NCI-H2081 treated with DMSO at 0.1 percent for 48 hours (cell line): ENCODE measurements around the gene OR7D4.
"Not testable (repeated sequence)": the region's sequence is repeated elsewhere in the genome, so short reads cannot be mapped to it uniquely, and the experiment has no call there.

Source experiments
- DNase-seq: peaks from one replicate; lab custom pipeline; 2025; lab: John Stamatoyannopoulos, UW

Gene OR7D4

DNA sequence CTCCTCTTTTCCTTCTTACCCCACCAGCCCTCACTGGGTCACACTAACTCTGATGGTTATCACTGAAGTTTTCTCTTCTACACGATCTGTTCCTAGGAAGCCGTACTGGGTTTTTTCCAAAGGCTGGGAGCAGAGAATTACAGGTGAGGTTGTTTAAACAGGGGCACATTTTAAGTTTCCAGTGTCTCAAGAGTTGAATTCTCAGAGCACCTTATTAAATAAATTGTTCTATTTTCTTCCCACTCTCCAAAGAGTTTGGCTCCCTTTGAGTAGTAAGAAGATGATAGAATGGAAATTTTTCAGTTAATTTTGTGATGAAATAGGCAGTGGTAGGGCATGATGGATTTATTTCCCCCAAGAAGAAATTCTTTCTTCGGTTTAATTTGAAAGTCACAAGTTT lies at the start of gene OR7D4:
Gene OR7D4 (minus strand): TSS at position 101 of the 400 bp plus-strand sequence. CDS start 4,752 bp downstream, outside the sequence.
- DNase-seq, result no peak

DNA sequence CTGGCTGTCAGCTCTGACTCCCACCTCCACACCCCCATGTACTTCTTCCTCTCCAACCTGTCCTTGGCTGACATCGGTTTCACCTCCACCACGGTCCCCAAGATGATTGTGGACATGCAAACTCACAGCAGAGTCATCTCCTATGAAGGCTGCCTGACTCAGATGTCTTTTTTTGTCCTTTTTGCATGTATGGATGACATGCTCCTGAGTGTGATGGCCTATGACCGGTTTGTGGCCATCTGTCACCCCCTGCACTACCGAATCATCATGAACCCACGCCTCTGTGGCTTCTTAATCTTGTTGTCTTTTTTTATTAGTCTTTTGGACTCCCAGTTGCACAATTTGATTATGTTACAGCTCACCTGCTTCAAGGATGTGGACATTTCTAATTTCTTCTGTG lies 31.8 kb upstream of the OR7D4 start:
- no peak for DNase-seq

DNA sequence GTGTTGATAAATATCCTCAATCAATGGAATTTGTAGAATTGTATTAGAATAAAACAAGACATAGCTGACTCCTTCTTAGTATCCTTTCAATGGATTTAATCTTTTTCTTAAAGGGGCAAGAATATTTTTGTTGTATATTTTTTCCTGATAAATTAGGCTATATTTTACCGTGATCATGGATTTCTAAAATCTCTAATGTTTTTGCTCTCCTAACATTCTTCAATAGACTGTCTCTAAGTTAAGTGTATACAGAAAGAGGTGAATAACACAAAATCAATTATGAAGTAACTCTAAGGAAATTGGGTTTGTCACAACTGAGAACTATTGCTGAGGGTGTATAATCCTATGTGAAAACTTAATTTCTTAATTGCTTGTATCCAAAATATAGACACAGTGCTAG lies 31.2 kb upstream of the OR7D4 start, which contains the start of gene OR7E24:
Gene OR7E24 (plus strand): TSS at position 301 of the 400 bp plus-strand sequence. CDS start 114 bp downstream, outside the sequence.
- no peak for DNase-seq

DNA sequence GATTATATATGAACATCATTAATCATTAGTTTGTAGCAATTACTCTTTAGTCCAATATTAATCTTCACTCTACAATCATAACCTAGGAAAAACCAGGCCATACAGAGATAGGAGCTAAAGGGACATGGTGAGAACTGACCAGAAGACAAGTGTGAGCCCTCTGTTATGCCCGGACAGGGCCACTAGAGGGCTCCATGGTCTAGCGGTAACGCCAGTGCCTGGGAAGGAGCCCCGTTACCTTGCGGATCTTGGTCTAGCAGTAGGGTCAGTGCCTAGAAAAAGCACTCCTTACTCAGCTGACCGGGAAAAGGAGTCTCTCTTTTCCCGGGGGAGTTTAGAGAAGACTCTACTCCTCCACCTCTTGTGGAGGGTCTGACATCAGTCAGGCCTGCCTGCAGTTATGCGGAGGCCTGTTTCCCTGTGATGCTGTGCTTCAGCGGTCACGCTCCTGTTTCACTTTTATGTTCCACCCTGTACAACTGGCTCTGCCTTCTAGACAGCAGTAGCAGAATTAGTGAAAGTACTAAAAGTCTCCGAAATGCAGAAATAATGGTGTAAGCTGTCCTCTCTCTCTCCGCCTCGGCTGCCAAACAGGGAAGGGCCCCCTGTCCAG lies 13.8 kb downstream of the OR7D4 start:
- DNase-seq, result no peak

DNA sequence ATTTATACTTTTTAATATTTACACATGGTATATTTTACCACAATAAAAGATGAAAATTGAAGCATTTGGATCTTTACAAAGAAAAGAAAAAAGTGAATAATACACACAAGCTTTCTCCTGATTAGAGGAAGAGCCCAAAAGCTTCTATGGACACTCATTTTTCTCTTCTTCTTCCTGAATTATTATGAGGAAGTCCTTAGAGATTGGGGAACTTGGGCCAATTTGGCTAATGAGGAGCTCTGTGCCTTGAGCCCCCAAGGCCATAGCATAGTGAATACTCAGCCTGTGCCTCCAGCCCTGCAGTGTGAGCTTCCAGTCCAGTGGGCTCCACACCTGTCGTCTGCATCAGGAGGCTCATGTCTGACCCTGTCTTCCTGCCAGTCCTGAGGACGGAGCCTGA lies 21.3 kb downstream of the OR7D4 start:
- not testable (repeated sequence) for DNase-seq

DNA sequence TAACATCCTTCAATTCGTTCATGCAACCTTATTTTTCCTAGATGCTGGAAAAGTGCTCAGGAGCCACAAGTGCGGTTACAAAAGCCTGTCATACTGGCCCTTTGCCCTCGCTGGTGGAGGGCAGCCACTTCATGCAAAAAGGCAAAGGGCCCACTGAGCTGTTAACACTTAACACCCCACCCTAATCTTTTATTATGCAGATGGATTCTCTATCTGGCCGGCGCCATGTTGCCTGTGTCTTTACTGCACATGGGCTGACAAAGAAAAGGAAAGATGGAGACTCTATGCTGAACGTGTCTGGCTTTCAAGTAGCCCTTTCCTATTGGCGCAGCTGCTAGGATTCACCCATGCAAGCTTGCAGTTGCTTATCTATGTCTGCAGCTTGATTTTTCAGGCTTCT lies 29.9 kb downstream of the OR7D4 start:
- DNase-seq, result no peak

DNA sequence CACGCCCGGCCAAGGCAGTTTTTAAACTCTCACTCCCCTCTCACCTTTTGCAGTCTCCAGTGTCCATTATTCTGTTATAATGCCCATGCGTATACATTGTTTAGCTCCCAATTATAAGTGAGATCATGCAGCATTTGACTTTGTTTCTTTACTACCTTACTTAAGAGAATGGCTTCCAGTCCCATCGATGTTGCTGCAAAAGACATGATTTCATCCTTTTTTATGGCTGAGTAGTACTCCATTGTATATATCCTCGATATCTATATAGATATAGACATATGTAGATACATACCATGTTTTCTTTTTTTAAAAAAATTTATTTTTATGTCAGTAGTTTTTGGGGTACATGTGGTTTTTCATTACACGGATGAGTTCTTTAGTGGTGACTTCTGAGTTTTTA lies 32.2 kb downstream of the OR7D4 start:
- no peak for DNase-seq

DNA sequence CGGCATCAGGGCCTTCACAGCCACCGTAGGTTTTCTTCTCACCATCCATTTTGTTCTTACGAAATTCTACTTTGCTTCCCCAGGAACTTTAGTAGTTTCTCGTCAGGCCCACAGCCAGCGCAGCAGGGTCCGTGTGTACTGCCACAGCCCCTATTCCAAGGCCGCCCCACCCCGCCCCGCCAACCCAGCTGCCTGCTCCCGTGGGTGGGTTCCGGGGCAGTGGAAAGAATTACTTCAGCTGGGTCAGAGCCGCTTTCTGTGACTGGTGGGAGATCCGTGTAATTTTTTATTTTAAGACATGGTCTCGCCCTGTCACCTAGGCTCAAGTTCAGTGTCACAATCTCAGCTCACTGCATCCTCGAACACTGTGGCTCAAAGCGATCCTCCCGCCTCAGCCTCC lies 36.4 kb downstream of the OR7D4 start:
- DNase-seq, result no peak

DNA sequence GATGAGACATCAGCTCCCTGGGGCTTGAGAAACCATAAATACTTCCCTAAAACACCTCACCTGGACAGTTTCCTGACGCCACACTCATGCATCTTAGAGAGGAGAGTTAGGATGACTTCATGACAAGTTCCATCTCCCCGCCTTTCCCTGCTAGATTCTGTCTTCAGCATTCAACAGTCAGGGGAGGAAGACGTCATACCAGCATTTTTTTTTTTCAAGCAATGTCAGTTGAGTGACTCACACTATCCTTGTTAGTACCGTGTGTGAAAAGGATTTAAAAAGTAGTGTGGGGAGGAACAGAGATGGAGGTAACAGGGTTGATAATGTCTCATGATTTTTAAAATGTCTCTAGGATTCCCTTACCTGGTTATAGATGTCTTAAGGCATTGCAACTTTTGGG lies 40.5 kb downstream of the OR7D4 start, which contains the start of gene OR7D2:
Gene OR7D2 (plus strand): TSS at position 79 of the 400 bp plus-strand sequence. CDS start 6,803 bp downstream, outside the sequence.
- no peak for DNase-seq

DNA sequence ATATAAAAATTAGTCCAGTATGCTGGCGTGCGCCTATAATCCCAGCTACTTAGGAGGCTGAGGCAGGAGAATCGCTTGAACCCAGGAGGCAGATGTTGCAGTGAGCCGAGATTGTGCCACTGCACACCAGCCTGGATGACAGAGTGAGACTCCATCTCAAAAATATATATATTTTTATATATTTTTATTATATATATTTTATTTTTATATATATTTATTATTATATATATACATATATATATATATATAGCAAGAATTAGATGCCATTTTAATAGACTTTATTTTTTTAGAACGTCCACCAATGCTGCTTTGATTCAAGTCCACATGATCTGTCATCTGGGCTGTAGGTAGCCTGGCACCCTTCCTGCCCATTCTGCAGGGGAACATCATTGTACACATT lies 44.1 kb downstream of the OR7D4 start:
- no peak for DNase-seq

DNA sequence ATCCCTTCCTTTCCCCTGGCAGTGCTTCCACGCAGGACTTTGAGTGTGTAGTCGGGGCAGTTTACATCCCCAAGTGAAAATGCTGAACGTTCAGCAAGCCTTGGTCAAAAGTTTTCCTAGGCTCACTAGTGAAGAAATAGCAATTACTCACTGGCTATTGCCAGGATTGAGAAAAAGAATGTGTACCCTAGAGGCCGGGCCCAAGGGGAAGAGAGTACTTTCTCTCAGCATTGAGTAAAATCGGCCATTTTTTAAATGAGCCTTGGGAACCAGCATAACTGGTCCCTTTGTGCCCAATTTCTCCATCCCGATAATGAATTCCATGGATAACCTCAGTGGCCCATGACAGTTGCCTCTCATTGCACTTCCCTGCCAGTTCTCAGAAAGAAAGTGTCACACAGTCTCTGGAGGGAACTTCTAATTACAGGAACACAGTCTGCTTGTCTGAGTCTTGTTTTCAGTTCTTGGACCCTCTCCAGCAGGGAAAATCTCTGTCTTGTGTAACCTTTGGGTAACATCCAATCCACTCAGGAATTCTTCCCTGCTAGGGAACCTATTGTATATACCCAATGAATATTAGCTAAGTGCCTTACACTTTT lies 47.9 kb downstream of the OR7D4 start:
- no peak for DNase-seq

DNA sequence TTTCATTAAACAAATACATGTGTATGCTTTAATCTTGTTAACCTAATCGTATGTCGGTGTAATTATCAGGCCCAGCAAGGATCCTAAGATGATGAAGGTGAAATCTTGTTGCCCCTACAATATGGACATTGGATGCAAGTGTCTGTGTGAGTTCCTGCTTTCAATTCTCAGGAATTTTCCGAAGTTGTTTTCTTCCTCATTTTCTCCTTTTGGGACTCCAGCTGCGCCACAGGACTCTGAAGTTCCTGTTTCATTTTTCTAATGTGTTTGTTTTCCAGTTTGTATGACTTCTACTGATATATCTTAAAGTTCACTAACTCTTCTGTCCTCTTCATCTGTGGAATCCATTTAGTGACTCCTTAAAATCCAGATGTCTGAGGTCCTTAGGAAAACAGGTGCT lies 52.5 kb downstream of the OR7D4 start:
- no peak for DNase-seq

DNA sequence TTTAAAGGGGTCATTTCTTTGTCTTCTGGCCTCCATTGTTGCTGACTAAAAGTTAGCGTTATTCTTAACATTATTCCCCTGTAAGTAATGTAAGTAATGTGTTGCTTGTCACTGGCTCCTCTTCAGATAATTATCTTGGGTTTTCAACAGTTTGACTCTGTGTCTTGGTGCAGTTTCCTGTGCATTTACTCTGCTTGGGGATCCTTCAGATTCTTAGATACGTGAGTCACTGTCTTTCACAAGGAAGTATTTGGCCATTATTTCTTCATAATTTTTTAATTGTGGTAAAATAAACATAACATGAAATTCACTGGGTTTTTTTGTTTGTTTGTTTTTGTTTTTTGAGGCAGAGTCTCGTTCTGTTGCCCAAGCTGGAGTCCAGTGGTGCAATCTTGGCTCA lies 54.1 kb downstream of the OR7D4 start:
- no peak for DNase-seq

DNA sequence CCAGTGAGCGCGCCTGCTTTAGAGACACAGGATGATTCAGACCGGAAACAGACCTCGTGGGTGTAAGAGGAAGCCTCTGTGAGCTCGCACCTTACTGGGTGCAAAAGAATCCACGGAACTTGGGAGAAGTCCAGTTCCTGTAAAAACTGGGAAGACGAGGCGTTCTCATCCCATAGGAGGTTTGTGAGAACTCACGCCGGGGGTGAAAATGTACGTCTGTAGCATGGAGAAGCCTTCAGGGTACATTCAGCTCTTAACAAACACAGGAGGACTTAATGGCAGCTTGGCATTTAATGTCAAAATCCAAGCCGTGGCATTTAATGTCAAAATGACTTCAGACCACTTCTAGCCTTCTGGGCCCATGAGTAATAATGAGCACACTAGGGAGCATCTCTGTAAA lies 58.0 kb downstream of the OR7D4 start:
- no peak for DNase-seq
